NT2/D1 (cell line): ENCODE data around the gene TRIM71.

Experiments used
- YY1 ChIP-seq: IDR thresholded peaks from 2 replicates; pipeline ENCODE4 v1.6.1; 2011; ENCODE audit not compliant: insufficient read length, insufficient read depth
- ZNF274 ChIP-seq: IDR thresholded peaks from 2 replicates; pipeline ENCODE4 v1.6.1; 2011; ENCODE audit warnings: mild to moderate bottlenecking, low read depth, low read length

DNA sequence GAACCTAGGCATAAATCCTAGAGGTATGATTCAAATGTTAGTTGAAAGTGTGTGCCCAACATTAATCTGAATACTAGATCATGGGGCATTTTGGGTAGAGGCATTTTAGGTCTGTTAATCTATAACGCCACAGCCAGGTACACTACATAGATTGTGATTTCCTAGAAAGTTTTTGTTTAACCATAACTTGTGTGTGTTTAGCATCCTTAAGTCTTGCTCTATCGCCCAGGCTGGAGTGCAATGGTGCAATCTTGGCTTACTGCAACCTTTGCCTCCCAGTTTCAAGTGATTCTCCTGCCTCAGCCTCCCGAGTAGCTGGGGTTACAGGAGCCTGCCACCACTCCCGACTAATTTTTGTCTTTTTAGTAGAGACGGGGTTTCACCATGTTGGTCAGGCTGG, 59.1 kb downstream of the TRIM71 start:
- no peak for TF ChIP-seq YY1
- no peak for TF ChIP-seq ZNF274
